Measurements from ENCODE around the gene DLG4.

DLG4 gene

DNA sequence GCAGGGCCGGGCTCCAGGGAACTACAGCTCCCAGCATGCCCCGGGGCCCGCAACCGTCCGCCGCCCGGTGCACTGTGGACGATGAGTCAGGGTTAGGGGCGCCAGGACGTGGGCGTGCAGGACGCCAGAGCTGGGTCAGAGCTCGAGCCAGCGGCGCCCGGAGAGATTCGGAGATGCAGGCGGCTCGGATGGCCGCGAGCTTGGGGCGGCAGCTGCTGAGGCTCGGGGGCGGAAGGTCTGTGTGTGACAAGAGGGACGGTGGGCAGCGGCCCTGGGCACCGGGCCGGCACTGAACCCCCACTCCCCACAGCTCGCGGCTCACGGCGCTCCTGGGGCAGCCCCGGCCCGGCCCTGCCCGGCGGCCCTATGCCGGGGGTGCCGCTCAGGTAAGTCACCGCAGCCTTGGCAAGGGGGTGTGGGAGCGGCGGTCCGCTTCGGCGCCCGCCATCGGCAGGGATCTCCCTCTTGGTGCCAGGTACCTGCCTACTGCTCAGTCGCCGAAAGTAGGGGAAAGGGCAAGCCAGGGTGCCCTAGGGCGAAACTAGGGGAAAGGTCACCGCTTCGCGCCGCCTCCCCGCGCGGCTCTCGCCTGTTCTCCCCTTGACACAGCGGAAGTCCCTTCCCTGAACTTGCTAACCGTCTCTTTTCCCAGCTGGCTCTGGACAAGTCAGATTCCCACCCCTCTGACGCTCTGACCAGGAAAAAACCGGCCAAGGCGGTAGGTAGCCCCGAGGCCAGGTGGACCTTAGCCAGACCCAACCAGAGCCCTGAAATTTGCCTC is at the start of gene DLG4, which contains the start of gene ACADVL:
DLG4 (minus strand) TSS at position 25 of the 781 bp plus-strand sequence.
ACADVL (plus strand) TSS at position 127 of the 781 bp plus-strand sequence; CDS start at position 174, 47 bp downstream.
- DNase-seq, result peak; percentile 86

DNA sequence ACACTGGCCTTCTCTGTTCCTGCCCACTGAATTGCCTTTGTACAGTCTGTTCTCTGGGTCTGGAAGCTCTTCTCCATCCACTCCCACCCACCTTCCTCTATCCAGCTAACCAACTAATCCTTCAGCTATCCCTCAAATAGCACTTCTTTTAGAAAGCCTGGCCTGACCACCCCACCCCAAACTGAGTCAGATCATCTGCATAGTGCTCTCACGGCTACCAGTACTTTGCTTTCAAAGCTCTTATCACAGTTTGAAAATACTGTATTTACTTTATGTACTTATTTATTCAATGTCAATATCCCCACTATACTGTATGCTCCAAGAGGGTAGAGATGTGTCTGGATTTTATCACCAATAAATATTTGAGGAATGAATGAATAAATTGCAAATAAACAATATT is 47.1 kb upstream of the DLG4 start:
- DNase-seq, result peak; percentile 26

DNA sequence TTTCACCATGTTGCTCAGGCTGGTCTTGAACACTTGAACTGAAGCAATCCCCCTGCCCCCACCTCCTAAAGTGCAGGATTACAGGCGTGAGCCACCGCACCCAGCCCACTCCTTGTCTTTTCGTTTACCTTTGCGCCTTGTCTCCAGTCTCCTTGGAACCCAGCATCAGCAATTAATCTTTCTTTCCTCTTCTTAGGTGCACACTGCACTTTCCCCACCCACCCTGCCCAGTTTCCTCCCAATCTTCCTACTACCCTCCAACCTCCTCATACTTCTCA is 44.1 kb upstream of the DLG4 start:
- DNase-seq, result no peak

DNA sequence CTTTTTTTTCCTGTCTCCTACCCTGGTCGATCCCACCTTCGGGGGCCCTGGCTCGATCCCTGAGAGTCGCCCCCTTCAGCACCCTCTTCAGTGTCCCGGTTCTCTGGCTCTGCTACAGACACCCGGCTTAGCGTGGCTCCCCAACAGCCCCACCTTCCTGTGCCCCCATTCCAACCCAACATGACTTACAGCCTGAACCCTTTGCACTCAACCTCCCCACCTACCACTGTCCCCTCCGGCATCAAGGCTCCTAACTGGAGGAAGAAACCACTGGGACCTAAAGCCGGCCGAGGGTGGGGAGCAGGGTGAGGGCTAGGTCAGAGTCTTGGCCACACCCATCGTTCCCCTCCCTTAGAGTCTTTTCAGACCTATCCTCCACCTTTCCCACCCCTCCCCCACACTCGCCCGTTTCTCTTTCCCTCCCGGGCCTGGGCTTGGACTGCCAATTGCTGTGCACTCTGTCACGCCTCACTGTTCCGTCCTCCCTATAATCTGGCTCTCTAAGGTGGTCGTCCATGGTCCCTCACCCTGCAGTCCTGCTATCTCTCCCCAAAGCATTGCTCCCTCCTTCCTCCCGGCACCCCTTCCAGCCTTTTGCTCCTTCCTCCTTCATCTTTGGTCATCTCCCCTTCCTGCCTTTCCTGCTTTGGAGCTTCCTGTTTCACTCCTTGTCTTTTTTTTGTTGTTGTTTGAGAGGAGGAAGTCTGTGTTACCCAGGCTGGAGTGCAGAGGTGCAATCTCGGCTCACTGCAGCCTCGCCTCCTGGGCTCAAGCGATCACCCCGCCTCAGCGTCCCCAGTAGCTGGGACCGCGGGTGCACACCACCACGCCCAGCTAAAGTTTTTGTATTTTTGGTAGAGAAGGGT is 43.5 kb upstream of the DLG4 start:
- no peak for DNase-seq

DNA sequence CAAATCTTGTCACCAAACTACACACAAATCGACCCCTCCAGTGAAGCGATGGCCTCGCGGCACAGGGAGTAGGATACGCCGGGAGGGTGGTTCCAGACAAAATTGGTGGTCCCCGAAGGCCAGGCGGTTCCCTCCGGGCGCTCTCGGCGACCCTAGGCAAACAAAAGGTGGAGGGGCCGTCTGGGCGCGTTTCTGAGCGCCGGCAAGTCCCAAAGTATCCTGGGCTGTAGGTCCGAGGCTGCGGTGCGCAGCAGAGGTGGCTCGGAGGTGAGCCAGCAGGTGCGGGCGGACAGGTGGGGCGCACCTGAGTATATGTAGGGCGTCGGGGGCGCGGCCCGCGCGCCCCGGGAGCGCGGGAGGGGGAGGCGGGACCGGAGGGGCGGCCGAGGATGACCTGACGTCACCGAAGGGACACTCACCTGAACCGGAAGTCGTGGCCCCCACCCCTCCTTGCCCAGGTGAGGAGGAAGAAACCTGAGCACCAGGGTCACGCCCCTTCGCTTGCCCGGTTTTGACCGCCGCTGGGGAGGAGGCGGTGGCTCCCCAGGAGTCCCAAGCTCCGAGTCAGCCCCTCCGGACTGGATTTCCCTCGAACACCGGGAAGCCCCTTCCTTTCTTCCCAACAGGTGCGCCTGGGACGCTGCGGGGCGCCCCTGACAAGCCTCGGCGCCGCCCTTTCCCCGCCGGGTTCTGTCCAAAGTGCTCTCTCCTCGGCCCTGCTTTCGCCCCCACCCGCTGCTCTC is 42.7 kb upstream of the DLG4 start, which contains the start of gene CLDN7:
CLDN7 (minus strand) TSS at position 287 of the 743 bp plus-strand sequence. CDS start 435 bp downstream, outside the sequence.
- DNase-seq, result no peak

DNA sequence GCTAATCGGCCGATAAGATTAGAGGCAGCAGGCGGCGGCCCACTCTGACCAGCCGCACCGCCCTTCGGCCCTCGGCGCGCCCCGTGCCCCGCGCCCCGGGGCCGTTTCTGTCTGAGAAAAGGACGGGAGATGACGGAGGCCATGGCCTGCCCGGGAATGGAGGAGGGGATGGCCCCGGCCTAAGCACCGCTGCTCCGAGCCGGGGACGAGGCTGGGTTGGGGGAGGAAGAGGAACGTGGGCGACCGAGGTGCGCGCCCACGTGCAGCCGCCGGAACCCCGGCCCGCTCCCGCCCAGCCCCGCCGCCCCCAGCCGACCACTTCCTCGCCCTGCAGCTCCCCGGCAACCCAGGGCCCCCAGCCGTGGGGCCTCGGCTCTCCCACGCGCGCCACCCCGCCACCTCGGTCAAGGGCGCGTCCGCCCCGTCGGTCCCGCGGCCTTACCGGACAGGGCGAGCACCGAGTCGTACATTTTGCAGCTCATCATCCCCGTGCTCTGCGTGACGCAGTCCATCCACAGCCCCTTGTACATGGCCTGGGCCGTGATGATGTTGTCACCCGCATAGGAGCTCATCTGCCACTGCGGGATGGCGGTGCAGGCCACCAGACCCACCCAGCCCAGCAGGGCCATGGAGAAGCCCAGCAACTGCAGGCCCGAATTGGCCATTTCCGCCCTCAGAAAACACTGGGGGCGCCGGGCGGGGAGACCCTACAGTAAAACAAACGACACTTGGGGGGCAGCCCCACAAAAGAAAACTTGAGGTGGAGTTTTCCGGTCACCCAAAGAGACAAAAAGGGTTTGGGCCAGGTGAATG is 41.9 kb upstream of the DLG4 start:
- DNase-seq, result no peak

DNA sequence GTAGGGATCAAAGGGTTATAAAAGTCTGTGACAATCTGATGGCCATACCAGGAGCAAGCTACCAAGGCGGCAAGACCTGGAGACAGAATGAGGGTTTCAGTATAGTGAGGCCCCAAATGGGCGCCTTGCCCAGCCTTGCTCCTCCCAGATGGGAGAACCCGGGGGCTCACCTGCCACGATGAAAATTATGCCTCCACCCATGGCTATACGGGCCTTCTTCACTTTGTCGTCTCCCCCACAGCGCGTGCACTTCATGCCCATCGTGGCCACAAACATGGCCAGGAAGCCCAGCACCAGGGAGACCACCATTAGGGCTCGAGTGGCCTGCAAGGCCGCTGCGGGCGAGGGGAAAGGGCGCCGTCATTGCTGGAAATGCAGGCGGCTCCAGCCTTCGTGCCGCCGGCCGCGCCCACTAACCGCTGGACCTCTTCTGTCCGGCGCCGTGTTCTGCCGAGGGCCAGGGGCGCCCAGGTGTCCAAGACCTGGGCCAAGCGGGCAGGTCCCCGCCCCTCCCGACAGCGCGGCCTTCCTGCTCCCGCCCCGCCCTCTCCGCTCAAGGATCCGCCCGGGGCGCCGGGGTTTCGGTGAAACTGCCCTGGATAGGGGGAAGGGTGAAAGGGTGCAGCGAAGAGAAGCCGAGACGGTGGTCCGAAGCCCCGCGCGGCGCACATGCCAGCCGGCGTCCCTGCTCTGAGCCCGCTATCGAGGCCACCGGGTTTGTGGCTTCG is 41.2 kb upstream of the DLG4 start:
- no peak for DNase-seq

DNA sequence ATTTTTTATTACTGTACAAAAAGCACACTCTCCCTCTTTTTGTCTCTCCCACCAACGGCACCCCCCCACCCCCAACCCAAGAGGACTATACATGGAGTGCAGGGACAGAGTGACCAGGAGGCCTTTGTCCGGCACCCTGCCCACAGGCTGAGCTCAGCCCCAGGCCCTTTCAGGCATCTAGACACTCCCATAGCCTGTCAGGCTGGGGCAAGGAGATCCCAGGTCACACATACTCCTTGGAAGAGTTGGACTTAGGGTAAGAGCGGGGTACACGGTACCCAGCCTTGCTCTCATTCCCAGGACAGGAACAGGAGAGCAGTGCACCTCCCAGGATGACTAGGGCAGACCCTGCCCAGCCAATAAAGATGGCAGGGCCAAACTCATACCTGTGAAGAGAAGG is 40.5 kb upstream of the DLG4 start:
- no peak for DNase-seq

DNA sequence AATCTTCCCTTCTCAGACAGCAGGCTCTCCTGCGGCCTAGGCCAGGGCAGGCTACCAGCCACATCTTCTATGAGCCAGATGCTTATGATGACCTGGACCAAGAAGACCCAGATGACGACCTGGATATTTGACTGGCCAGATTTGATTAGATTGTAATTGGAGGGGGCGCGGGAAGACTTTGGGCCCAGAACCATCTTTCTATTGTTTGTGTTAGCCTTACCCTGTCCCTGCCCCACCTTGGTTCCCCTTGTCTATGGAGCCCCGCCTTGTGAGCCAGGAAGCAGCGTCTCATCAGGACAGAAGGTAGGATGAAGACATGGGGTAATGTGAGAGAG is 39.9 kb upstream of the DLG4 start:
- no peak for DNase-seq

DNA sequence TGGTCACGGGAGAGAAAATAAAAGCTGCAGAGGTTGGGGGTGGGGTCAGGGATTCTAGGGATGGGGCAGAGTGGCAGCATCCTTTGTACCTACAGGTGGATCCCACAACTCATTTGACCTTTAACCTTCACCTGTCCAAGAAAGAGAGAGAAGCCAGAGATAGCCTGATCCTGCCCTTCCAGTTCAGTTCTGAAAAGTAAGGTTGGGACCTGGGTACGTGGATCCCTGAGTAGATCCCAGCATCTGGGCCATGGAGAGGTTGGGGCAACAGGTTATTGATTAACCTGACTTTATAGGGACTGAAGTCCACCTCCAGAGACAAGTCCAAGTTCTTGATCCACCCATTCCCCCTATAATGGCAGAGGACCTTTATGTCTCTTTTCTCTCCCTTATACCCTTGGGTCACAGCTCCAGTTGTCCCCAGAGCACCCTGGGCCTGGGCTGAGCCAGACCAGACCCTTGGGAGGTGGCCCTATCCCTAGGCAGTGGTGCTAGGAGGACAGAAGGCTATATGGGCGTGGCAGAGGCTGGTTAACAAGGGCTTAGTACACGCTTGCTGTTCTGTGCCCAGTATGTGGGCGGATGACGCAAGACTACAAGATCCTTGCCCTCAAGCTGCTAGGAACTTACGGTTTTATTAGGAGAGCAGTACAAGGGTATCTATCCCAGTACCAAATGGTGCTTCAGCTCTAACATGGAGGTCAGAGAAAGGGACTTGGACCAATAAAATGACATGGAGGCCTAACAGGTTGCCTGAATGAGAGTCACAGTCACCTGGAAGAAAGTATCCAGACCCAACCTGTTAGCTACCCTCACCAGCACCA is 39.3 kb upstream of the DLG4 start:
- DNase-seq, result peak; percentile 37

DNA sequence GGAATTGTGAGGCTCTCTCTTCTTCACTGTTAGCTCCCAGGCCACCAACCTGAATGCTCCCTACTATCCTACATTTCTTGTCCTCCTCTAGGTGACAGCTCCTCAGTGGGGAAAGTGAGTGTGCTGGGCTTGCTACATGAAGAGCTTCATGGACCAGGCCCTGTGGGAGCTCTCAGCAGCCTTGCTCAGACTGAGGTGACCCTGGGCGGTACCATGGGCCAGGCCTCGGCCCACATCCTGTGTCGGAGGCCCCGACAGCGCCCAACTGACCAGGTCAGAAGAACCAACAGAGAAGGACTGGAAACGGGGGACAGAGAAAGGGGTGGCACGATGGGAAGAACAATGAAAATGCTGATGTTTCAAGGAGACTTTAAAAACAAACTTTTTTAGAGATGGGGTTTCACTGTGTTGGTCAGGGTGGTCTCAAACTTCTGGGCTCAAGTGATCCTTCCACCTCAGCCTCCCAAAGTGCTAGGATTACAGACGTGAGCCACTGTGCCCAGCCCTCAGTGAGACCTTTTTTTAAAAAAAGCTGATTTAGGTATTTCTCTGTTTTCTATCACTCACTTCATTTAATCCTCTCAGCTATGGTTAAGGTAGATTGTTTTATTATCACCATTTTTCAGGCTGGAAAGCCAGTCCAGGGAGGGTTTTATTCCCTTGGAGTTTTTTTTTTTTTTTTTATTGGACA is 37.3 kb upstream of the DLG4 start:
- DNase-seq, result no peak

DNA sequence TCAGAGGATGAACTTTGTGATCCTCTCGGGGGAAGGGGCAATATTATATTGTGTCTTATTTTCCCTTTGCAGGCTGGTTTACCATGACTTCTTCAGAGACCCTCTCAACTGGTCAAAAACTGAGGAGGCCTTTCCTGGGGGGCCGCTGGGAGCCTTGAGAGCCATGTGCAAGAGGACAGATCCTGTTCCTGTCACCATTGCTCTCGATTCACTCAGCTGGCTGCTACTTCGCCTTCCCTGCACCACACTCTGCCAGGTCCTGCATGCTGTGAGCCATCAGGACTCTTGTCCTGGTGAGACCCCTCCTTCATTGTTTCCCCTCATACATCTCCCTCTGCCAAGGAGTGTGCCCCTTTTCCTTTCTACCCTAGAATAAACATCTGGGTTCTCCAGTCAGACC is 34.9 kb upstream of the DLG4 start:
- DNase-seq, result no peak

DNA sequence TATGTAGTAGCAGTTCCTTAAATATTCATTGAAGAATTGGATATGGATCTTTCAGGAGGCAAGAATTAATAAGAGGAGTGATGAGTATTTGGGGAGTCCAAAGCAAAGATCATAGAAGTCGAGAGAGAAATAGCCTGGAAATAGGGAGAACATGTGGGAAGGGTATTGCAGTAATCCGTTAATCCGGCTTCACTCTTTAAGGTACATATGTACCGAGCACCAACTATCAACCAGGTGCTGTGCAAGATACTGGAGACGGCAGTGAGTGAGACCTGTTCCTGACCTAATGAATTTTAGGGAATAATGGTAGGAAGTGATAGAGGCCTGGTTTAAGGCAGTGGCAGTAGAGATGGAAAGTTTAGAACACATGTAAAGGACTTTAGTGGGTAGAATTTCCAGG is 33.4 kb upstream of the DLG4 start:
- DNase-seq, result no peak

DNA sequence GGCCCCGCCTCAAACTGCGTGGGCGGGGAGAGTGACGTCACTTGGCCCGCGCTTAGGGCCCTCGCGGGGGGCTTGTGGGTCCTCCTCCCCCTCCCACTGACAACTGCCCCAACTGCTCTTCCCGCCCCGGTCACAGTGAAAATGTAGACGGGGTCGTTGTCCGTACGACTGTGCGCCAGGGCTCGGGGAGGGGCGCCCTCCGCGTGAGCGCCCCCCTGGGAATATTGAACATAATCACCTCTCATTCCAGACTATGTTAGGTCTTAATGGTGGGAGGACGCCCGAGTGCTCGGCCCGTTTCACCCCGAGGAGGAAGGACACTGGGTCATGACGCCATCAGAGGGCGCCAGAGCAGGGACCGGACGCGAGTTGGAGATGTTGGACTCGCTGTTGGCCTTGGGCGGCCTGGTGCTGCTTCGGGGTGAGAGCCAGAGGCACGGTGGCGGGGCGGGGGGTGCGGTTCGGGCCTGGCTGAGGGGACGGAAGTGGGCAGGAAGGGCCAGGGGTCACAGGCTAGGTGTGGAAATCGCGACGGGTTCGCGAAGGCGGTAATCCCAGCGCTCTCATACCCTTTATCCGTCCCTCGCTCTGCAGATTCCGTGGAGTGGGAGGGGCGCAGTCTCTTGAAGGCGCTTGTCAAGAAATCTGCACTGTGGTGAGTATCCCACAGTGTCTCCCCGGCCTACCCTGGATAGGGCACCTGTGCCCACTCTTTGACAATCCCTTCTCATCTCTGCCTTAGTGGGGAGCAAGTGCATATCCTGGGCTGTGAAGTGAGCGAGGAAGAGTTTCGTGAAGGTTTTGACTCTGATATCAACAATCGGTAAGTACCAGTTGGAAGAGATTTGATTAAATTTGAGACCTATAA is 32.8 kb upstream of the DLG4 start, which contains the start of gene ELP5:
ELP5 (plus strand) TSS at position 40 of the 868 bp plus-strand sequence; CDS start at position 376, 336 bp downstream.
- DNase-seq, result peak; percentile 89

DNA sequence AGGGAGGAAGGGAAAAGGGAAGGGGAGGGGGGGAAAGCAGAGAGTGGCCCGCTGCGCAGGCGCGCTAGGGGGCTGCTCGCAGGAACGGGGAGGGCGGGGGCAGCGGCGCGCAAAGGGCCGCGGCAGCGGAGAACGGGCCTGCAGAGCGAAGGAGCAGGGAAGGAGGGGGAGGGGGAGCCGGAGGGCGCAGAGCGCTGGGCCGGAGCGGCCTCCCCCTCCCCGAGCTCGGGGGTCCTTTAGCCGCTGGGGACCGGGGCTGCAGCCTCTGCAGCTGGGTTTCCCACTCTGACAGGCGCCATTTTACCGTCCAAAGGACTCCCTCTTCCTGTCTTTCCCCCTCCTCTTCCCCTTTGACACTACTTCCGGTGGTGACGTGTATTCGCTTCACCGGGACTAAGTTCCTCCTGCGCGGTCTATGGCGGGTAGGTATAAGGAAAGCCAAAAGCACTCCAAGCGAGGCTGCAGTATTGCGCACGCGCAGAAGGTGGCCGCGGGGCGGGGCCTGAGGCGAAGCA is 32.1 kb upstream of the DLG4 start, which contains the start of gene CTDNEP1:
CTDNEP1 (minus strand) TSS at position 74 of the 515 bp plus-strand sequence. CDS start 438 bp downstream, outside the sequence.
- peak; percentile 98 for DNase-seq

DNA sequence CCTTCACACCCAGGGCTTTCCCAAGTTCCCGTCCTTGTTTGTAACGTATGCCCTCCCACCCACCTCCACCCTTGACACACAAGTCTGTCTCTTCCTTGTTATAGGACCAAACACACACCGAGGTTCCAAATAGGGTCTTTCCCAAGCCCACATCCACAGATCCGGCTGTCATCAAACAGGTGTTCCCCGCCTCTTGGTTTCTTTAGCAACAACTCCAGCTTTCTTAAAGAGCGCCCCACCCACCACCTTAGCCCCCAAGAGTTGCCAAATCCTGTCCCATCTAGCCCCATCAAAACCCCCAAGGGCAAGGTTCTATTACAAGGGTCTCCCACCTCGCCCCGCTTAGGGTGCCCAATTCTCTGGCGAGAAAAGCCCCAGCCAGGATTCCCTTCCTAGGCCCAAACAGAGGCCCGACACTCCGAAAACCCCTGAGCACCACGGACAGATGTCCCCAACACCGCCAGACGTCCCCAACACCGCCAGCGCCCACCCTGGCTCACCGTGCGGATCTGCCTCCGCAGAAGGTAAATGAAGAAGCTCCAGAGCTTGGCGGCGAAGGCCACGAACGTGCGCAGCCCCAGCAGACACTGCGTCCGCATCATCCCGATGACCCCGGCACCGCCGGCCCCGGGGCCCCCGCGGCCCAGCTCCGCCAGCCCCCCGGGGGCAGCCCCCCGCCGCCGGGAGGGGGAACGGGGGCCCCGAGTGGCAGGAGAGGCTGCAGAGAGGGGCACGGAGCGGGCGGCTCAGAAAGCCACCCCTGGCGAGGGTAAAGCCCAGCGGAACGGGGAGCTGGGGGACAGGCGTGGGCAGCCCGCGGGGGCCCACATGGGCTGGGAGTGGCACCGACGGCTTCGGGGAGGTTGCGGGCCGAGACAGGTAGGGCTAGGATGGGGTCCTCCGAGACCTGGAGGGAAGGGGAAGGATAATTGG is 31.3 kb upstream of the DLG4 start:
- no peak for DNase-seq

DNA sequence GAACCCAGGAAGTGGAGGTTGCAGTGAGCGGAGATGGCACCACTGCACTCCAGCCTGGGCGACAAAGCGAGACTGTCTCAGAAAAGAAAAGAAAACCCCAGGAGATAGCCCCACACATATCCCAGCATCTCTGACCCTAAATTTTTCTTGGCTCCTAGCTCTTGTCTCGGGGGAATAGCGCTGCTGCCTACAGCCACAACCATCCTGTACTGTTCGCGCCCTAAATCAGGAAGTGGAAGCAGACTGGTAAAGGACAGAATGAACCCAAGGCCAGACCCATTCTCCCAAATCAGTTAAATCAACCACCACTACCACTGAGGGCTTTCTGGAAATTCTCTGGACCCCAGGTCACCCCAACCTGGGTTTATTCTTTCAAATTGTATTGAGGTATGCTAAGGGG is 30.2 kb upstream of the DLG4 start:
- DNase-seq, result no peak

DNA sequence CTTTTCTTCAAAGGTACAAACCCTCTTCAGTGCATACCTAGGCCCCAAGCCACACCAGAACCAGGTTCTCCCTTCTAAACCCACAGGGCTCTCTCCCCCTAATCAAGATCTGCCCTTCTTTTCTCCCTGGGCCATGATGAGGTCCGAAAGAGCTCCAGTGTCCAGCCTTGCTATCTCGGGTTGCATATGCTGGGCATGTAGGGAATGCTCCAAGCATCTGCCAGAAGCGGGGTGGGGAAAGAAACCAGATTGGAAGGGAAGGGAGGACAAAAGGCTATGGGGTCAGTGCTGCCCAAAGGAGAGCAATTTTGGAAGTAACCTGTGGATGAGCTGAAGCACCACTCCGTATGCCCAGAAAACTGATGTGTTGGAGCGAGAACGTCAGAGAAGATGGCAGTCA is 29.6 kb upstream of the DLG4 start:
- DNase-seq, result no peak
